ENCODE data around the gene TMCC2.

DNA sequence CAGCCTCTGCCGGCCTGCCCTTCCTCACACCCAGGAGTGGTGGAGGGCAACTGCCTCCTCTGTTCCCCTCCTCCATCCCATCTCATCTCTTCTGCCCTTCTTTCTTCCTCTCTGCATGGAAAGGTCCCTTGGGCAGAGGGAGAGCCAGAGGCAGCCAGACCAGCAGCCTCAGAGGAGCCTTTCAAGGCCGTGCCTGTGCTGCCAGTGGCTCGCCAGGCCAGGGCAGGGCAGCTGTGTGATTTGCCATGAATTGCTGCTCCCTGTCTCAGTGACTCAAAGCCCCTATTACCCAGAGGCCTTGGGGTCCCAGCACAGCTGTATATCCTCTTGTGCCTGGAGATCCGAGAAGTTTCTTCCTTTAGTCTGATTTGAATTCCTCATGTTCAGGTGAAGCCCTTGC is 21.9 kb downstream of the TMCC2 start:
- TF ChIP-seq, protein P1, sequence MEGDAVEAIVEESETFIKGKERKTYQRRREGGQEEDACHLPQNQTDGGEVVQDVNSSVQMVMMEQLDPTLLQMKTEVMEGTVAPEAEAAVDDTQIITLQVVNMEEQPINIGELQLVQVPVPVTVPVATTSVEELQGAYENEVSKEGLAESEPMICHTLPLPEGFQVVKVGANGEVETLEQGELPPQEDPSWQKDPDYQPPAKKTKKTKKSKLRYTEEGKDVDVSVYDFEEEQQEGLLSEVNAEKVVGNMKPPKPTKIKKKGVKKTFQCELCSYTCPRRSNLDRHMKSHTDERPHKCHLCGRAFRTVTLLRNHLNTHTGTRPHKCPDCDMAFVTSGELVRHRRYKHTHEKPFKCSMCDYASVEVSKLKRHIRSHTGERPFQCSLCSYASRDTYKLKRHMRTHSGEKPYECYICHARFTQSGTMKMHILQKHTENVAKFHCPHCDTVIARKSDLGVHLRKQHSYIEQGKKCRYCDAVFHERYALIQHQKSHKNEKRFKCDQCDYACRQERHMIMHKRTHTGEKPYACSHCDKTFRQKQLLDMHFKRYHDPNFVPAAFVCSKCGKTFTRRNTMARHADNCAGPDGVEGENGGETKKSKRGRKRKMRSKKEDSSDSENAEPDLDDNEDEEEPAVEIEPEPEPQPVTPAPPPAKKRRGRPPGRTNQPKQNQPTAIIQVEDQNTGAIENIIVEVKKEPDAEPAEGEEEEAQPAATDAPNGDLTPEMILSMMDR (IDR thresholded peaks at IDR 0.05): no peak
- TF ChIP-seq POLR2A (IDR thresholded peaks at IDR 0.05): no peak

Measured in heart left ventricle (tissue), 13 donors.